CD14-positive monocyte (primary cell): ENCODE results near the gene SSBP3. TPM values are rescaled to one million over a fixed set of nuclear protein-coding genes. Genes with fewer than 3 reads are reported as not detected.

Experiments used
- DNase-seq, 3 donors: peaks; one replicate each; pipeline ENCODE4 v3.0.0-alpha.2; 2011 to 2022
- H2AFZ ChIP-seq: 2 replicates; pipeline ENCODE4 v1.6.0; 2012; ENCODE audit warnings: mild to moderate bottlenecking, low read depth, low read length, inconsistent platforms; ENCODE audit not compliant: insufficient read depth, poor library complexity, severe bottlenecking
- H3K27ac ChIP-seq, 2 donors: 1 replicate in 1 of 2; 2 replicates in 1 of 2; pipeline ENCODE4 v1.5.1; 2012 to 2013; ENCODE audit warnings: low read length in 2 of 2, control low read depth in 1 of 2, inconsistent platforms in 1 of 2, low read depth in 1 of 2, mild to moderate bottlenecking in 1 of 2
- H3K27me3 ChIP-seq, 2 donors: one replicate each; pipeline versions ENCODE4 v1.6.0 to v1.6.1; 2011 to 2013; ENCODE audit warnings: low read length in 2 of 2; ENCODE audit not compliant: control insufficient read depth in 2 of 2, insufficient read depth in 2 of 2
- H3K36me3 ChIP-seq, 2 donors: replicated peaks in 1 of 2; 1 replicate in 1 of 2; 2 replicates in 1 of 2; pipeline versions ENCODE4 v1.5.1 to v1.6.1; 2012 to 2013; ENCODE audit warnings: low read length in 2 of 2, control low read depth in 1 of 2, inconsistent platforms in 1 of 2, mild to moderate bottlenecking in 1 of 2; ENCODE audit not compliant: insufficient read depth in 2 of 2, control insufficient read depth in 1 of 2
- H3K4me1 ChIP-seq, 2 donors: 1 replicate in 1 of 2; 2 replicates in 1 of 2; pipeline versions ENCODE4 v1.5.1 to v1.6.1; 2012 to 2013; ENCODE audit warnings: low read length in 2 of 2, control low read depth in 1 of 2, inconsistent platforms in 1 of 2, mild to moderate bottlenecking in 1 of 2, moderate library complexity in 1 of 2; ENCODE audit not compliant: insufficient read depth in 2 of 2, control insufficient read depth in 1 of 2
- H3K4me2 ChIP-seq: replicated peaks from 2 replicates; pipeline ENCODE3; 2012; ENCODE audit warnings: low read length, moderate library complexity, mild to moderate bottlenecking; ENCODE audit not compliant: poor library complexity, severe bottlenecking; ENCODE audit errors: extremely low read depth
- H3K4me3 ChIP-seq, 3 experiments: fragments of 200-600 bp in 1 of 3; sonication (generic) in 1 of 3; replicated peaks in 1 of 3; 1 replicate in 2 of 3; 2 replicates in 1 of 3; pipeline ENCODE4 v1.5.1; 2011 to 2013; ENCODE audit warnings: low read length in 3 of 3, mild to moderate bottlenecking in 3 of 3, control low read depth in 2 of 3, low read depth in 2 of 3, inconsistent platforms in 1 of 3, moderate library complexity in 1 of 3
- H3K79me2 ChIP-seq: 2 replicates; pipeline ENCODE4 v1.6.0; 2012; ENCODE audit warnings: mild to moderate bottlenecking, control low read depth, inconsistent platforms, low read length, moderate library complexity; ENCODE audit not compliant: insufficient read depth
- H3K9ac ChIP-seq: 2 replicates; pipeline ENCODE4 v1.6.0; 2017; ENCODE audit warnings: low read length, mild to moderate bottlenecking; ENCODE audit not compliant: insufficient read depth, poor library complexity, severe bottlenecking
- H3K9me3 ChIP-seq, 2 donors: replicated peaks in 1 of 2; 1 replicate in 1 of 2; 2 replicates in 1 of 2; pipeline versions ENCODE4 v1.5.1 to v1.6.1; 2012 to 2013; ENCODE audit warnings: low read length in 2 of 2, control low read depth in 1 of 2; ENCODE audit not compliant: control insufficient read depth in 1 of 2, insufficient read depth in 1 of 2
- H4K20me1 ChIP-seq: 2 replicates; pipeline ENCODE4 v1.6.0; 2012; ENCODE audit warnings: mild to moderate bottlenecking, low read length, control low read depth, moderate library complexity; ENCODE audit not compliant: insufficient read depth
- H3K27ac Mint-ChIP-seq, 7 donors: one replicate each; pipeline ENCODE4 v1.8.0; 2020; ENCODE audit warnings: mild to moderate bottlenecking in 7 of 7, mixed read lengths in 7 of 7, moderate library complexity in 6 of 7, inconsistent platforms in 2 of 7
- H3K27me3 Mint-ChIP-seq, 3 donors: one replicate each; pipeline ENCODE4 v1.8.0; 2021 to 2022; ENCODE audit warnings: low read depth in 3 of 3, mild to moderate bottlenecking in 3 of 3, mixed read lengths in 3 of 3, moderate library complexity in 3 of 3, inconsistent platforms in 1 of 3
- H3K36me3 Mint-ChIP-seq, 2 donors: one replicate each; pipeline ENCODE4 v1.8.0; 2020; ENCODE audit warnings: mixed read lengths in 2 of 2, inconsistent platforms in 1 of 2, mild to moderate bottlenecking in 1 of 2
- H3K4me1 Mint-ChIP-seq: one replicate; pipeline ENCODE4 v1.8.0; 2020; ENCODE audit warnings: mild to moderate bottlenecking, mixed read lengths
- H3K4me3 Mint-ChIP-seq, 2 donors: one replicate each; pipeline ENCODE4 v1.8.0; 2020; ENCODE audit warnings: mild to moderate bottlenecking in 2 of 2, mixed read lengths in 2 of 2, moderate library complexity in 1 of 2
- H3K9me3 Mint-ChIP-seq, 7 donors: one replicate each; pipeline ENCODE4 v1.8.0; 2020 to 2022; ENCODE audit warnings: mixed read lengths in 7 of 7, mild to moderate bottlenecking in 6 of 7, moderate library complexity in 6 of 7, inconsistent platforms in 2 of 7
- WGBS: methylation state at CpG from one replicate; pipeline ENCODE4 v1.1.5; 2013; ENCODE audit warnings: missing lambda C conversion rate; ENCODE audit not compliant: insufficient coverage; 5-methylcytosine and 5-hydroxymethylcytosine counted together
- intact Hi-C, 2 donors: fragments of 100-400 bp; cut with micrococcal nuclease; formaldehyde crosslinking; loops; one replicate each; pipeline versions ENCODE4 v1.15.0 to v1.15.1; 2023
- polyA plus RNA-seq, 3 donors: library from polyadenylated mRNA; depleted of rRNA in 1 of 3; unstranded in 2 of 3; stranded (reverse) in 1 of 3; fragments of 300-500 nt in 2 of 3; fragments of >200 nt in 1 of 3; fragmentation: Illumina TruSeq in 2 of 3; gene quantifications; 1 replicate in 2 of 3; 2 replicates in 1 of 3; pipeline ENCODE4 v1.2.3, GENCODE V29; 2012 to 2021
- TF ChIP-seq, protein P1 (sequence below): fragments of 200-600 bp; IDR thresholded peaks from one replicate; pipeline ENCODE4 v1.8.0; 2022; ENCODE audit warnings: antibody characterized with exemption, mild to moderate bottlenecking

The SSBP3 gene
- polyA plus RNA-seq, 3 donors = 4.1 to 30.7 (median 4.3) TPM

DNA sequence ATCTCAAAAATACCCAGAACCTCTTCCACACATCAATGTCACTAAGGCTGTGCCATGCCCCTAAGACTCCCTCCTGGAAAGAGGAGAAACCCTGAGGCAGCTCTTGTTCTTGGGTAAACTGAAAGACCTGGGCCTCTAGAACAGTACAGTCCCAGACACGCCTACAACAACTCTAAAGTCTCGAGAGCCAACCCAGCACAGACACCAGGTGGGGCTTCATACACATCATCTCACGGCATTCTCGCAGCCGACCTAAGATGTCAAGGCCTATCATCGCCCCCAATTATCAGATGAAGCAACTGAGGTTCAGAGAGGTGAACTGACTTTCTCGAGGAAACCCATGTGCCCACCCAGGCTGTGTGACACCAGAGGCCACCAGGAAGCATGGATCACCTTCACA, 135.7 kb downstream of the SSBP3 start:
- H3K27ac Mint-ChIP-seq = peak overlapping the region in 1 of 7 donors; percentile 26
- no peaks in the 10 kb centered on the region for H3K4me1 Mint-ChIP-seq
- H4K20me1 ChIP-seq = peaks cover 23% of the 10 kb centered on the region
- H3K9me3 ChIP-seq = no peaks in the 10 kb centered on the region
- no peak overlapping the region for H3K27ac ChIP-seq
- no peak for DNase-seq
- intact Hi-C loops = no loop called here
- no peak overlapping the region for H3K4me3 Mint-ChIP-seq
- no peaks in the 10 kb centered on the region for H3K79me2 ChIP-seq
- H2AFZ ChIP-seq = no peak overlapping the region
- no peaks in the 10 kb centered on the region for H3K4me1 ChIP-seq
- no peaks in the 10 kb centered on the region for H3K36me3 ChIP-seq
- WGBS = 94% methylated on average over 7 of the region's 7 CpGs
- no peak overlapping the region for H3K4me3 ChIP-seq
- no peaks in the 10 kb centered on the region for H3K9me3 Mint-ChIP-seq
- H3K36me3 Mint-ChIP-seq = peaks cover 3 to 4% of the 10 kb centered on the region in 2 donors
- H3K4me2 ChIP-seq = no peak overlapping the region
- H3K9ac ChIP-seq = no peak overlapping the region
- TF ChIP-seq, protein P1, sequence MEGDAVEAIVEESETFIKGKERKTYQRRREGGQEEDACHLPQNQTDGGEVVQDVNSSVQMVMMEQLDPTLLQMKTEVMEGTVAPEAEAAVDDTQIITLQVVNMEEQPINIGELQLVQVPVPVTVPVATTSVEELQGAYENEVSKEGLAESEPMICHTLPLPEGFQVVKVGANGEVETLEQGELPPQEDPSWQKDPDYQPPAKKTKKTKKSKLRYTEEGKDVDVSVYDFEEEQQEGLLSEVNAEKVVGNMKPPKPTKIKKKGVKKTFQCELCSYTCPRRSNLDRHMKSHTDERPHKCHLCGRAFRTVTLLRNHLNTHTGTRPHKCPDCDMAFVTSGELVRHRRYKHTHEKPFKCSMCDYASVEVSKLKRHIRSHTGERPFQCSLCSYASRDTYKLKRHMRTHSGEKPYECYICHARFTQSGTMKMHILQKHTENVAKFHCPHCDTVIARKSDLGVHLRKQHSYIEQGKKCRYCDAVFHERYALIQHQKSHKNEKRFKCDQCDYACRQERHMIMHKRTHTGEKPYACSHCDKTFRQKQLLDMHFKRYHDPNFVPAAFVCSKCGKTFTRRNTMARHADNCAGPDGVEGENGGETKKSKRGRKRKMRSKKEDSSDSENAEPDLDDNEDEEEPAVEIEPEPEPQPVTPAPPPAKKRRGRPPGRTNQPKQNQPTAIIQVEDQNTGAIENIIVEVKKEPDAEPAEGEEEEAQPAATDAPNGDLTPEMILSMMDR = no peak
- H3K27me3 Mint-ChIP-seq = no peaks in the 10 kb centered on the region
- no peaks in the 10 kb centered on the region for H3K27me3 ChIP-seq

- H3K27ac Mint-ChIP-seq = no peak overlapping the region
- no peak overlapping the region for H3K9ac ChIP-seq
- no peak for DNase-seq
- H3K4me1 ChIP-seq = no peaks in the 10 kb centered on the region
- no peaks in the 10 kb centered on the region for H3K9me3 ChIP-seq
- no peaks in the 10 kb centered on the region for H3K4me1 Mint-ChIP-seq
- TF ChIP-seq, protein P1 = no peak
- peaks cover 3 to 4% of the 10 kb centered on the region in 2 donors for H3K36me3 Mint-ChIP-seq
- WGBS = 79% methylated on average over 9 of the region's 9 CpGs
- intact Hi-C loops = no loop called here
- no peaks in the 10 kb centered on the region for H3K27me3 Mint-ChIP-seq
- no peaks in the 10 kb centered on the region for H3K9me3 Mint-ChIP-seq
- H3K79me2 ChIP-seq = no peaks in the 10 kb centered on the region
- no peaks in the 10 kb centered on the region for H3K36me3 ChIP-seq
- no peak overlapping the region for H3K4me3 ChIP-seq
- H3K27ac ChIP-seq = no peak overlapping the region
- no peaks in the 10 kb centered on the region for H3K27me3 ChIP-seq
- H4K20me1 ChIP-seq = peaks cover 23% of the 10 kb centered on the region
- no peak overlapping the region for H2AFZ ChIP-seq
- no peak overlapping the region for H3K4me3 Mint-ChIP-seq
- no peak overlapping the region for H3K4me2 ChIP-seq
Measured at GRCh38 chr1:54268762-54269297, 137.4 kb downstream of the SSBP3 start.
